ENCODE data around the gene USP46. TPM values are rescaled to one million over a fixed set of nuclear protein-coding genes. Genes with fewer than 3 reads are reported as not detected.

The USP46 gene
- total RNA-seq, 1 experiment from 2014 or later: 16.5 TPM

DNA sequence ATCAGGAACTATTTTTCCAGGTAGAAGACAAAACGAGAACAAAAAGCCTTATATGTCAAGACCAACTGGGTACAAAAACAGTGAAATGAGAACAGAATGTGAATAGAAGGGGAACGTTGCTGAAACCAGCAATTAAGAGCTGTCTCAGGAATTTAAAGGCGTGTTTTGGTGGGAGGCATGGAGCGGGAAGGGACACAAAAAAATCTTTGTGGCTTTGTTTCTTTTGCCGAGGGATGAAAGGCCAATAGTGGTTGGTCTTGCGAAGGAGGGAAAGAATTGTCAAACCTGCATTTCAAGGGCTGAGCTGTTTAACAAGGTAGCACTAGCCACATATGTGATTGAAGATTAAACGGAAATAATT, 103.8 kb downstream of the USP46 start:
- Histone ChIP-seq H3K9me3 (ENCODE audit: low read depth, low read length, poor library complexity, severe bottlenecking) (no peaks in the 10 kb centered on the region), H3K4me1 (ENCODE audit: insufficient read depth, low read length, poor library complexity, severe bottlenecking) (peaks cover 2% of the 10 kb centered on the region), H3K4me3 (ENCODE audit: low read depth, low read length, poor library complexity, severe bottlenecking) (no peak overlapping the region), H3K27ac (ENCODE audit: low read depth, low read length, poor library complexity, severe bottlenecking) (no peak overlapping the region), H3K27me3 (replicated peaks; ENCODE audit: insufficient read depth, low read depth, low read length, poor library complexity) (no peaks in the 10 kb centered on the region), H3K36me3 (ENCODE audit: insufficient read depth, low read length, poor library complexity, severe bottlenecking) (no peaks in the 10 kb centered on the region)
- TF ChIP-seq EZH2 (IDR thresholded peaks at IDR 0.05; ENCODE audit: borderline replicate concordance, low read depth, low read length, poor library complexity, severe bottlenecking): no peak
- TF ChIP-seq, protein P1, sequence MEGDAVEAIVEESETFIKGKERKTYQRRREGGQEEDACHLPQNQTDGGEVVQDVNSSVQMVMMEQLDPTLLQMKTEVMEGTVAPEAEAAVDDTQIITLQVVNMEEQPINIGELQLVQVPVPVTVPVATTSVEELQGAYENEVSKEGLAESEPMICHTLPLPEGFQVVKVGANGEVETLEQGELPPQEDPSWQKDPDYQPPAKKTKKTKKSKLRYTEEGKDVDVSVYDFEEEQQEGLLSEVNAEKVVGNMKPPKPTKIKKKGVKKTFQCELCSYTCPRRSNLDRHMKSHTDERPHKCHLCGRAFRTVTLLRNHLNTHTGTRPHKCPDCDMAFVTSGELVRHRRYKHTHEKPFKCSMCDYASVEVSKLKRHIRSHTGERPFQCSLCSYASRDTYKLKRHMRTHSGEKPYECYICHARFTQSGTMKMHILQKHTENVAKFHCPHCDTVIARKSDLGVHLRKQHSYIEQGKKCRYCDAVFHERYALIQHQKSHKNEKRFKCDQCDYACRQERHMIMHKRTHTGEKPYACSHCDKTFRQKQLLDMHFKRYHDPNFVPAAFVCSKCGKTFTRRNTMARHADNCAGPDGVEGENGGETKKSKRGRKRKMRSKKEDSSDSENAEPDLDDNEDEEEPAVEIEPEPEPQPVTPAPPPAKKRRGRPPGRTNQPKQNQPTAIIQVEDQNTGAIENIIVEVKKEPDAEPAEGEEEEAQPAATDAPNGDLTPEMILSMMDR (conservative IDR thresholded peaks at IDR 0.05; ENCODE audit: low read depth, low read length): no peak
- intact Hi-C loops (cut with micrococcal nuclease; ENCODE audit: unreplicated experiment): no loop called here
- CTCF ChIA-PET: no interaction called here
- BruUV-seq (replicated peaks): no TSS peak
- DNase-seq (ENCODE audit: low spot score): no peak
- POLR2A ChIA-PET (ENCODE audit: low non-redundant PET): no interaction called here

DNA sequence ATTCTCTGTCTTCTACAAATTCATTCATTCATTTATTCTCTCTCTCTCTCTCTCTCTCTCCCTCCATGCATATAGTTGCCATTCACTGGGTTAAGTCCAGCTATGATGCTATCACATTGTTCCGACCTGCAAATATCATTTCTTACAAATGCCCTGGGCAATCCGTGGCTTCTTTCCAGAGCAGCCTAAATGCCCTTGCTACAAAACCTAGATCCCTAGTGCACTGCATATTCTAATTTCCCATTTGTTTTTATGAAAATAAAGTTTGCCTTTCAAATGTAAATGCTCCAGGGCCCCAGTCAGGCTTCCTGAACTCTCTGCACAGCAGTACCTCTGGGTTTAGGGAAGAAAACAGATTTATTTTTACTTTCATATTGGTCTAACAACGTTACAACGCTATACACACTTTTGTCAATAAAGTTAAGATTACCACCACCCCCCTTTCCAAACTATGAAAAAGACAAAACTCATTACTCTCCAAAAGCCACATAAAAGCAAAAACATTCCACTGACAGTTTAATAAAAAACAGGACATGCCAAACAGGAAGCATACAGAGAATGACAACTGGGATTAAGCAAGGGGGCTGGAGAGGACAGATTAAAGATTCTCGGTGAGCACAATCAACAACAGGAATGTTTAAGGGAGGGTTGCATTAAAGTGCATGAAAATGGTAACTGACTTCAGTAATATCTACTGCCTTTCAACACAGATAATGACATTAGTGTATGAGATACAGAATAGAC, 104.3 kb downstream of the USP46 start:
- Histone ChIP-seq H3K9me3 (ENCODE audit: low read depth, low read length, poor library complexity, severe bottlenecking) (no peaks in the 10 kb centered on the region), H3K36me3 (ENCODE audit: insufficient read depth, low read length, poor library complexity, severe bottlenecking) (no peaks in the 10 kb centered on the region), H3K27me3 (replicated peaks; ENCODE audit: insufficient read depth, low read depth, low read length, poor library complexity) (no peaks in the 10 kb centered on the region), H3K4me3 (ENCODE audit: low read depth, low read length, poor library complexity, severe bottlenecking) (no peak overlapping the region), H3K4me1 (ENCODE audit: insufficient read depth, low read length, poor library complexity, severe bottlenecking) (peaks cover 4% of the 10 kb centered on the region), H3K27ac (ENCODE audit: low read depth, low read length, poor library complexity, severe bottlenecking) (no peak overlapping the region)
- peak; percentile 18 for DNase-seq (ENCODE audit: low spot score)
- TF ChIP-seq EZH2 (IDR thresholded peaks at IDR 0.05; ENCODE audit: borderline replicate concordance, low read depth, low read length, poor library complexity, severe bottlenecking): no peak
- TF ChIP-seq, protein P1 (conservative IDR thresholded peaks at IDR 0.05; ENCODE audit: low read depth, low read length): no peak
- ChIA-PET POLR2A (ENCODE audit: low non-redundant PET) (no interaction called here), CTCF (no interaction called here)
- intact Hi-C loops (cut with micrococcal nuclease; ENCODE audit: unreplicated experiment): no loop called here
- no TSS peak for BruUV-seq (replicated peaks)

DNA sequence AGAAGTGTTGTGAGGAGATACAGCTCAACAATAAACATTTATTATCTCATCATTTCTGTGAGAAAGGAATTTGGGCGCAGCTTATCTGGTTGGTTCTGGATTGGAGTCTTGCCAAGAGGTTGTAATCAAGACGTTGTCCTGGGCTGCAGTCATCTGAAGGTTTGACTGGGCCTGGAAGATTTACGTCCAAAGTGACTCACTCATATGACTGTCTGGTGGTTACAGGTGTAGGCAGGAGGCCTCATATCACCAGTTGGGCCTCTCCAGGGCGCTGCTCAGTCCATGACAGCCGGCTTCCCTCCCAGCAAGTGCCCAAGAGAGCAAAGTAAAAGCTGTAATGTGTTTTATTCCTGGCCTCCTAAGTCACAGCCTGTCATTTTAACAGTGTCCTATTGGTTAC, 106.3 kb downstream of the USP46 start:
- ChIA-PET CTCF (no interaction called here), POLR2A (ENCODE audit: low non-redundant PET) (no interaction called here)
- Histone ChIP-seq H3K9me3 (ENCODE audit: low read depth, low read length, poor library complexity, severe bottlenecking) (no peaks in the 10 kb centered on the region), H3K27me3 (replicated peaks; ENCODE audit: insufficient read depth, low read depth, low read length, poor library complexity) (no peaks in the 10 kb centered on the region), H3K36me3 (ENCODE audit: insufficient read depth, low read length, poor library complexity, severe bottlenecking) (no peaks in the 10 kb centered on the region), H3K4me3 (ENCODE audit: low read depth, low read length, poor library complexity, severe bottlenecking) (no peak overlapping the region), H3K27ac (ENCODE audit: low read depth, low read length, poor library complexity, severe bottlenecking) (no peak overlapping the region), H3K4me1 (ENCODE audit: insufficient read depth, low read length, poor library complexity, severe bottlenecking) (peaks cover 4% of the 10 kb centered on the region)
- BruUV-seq (replicated peaks): no TSS peak
- intact Hi-C loops (cut with micrococcal nuclease; ENCODE audit: unreplicated experiment): no loop called here
- no peak for TF ChIP-seq EZH2 (IDR thresholded peaks at IDR 0.05; ENCODE audit: borderline replicate concordance, low read depth, low read length, poor library complexity, severe bottlenecking)
- TF ChIP-seq, protein P1 (conservative IDR thresholded peaks at IDR 0.05; ENCODE audit: low read depth, low read length): no peak
- no peak for DNase-seq (ENCODE audit: low spot score)
